HG03575 (cell line): Measurements from ENCODE around the gene CTTNBP2.
"Not testable (repeated sequence)": the region's sequence is repeated elsewhere in the genome, so short reads cannot be mapped to it uniquely, and the experiment has no call there.

Source experiments
- ATAC-seq: cut with Tn5 transposase; IDR thresholded peaks from one replicate; pipeline ENCODE4 v1.9.1; 2021; ENCODE audit not compliant: unreplicated experiment, insufficient number of reproducible peaks, low FRiP score; ENCODE audit errors: extremely low read depth

CTTNBP2 gene

DNA sequence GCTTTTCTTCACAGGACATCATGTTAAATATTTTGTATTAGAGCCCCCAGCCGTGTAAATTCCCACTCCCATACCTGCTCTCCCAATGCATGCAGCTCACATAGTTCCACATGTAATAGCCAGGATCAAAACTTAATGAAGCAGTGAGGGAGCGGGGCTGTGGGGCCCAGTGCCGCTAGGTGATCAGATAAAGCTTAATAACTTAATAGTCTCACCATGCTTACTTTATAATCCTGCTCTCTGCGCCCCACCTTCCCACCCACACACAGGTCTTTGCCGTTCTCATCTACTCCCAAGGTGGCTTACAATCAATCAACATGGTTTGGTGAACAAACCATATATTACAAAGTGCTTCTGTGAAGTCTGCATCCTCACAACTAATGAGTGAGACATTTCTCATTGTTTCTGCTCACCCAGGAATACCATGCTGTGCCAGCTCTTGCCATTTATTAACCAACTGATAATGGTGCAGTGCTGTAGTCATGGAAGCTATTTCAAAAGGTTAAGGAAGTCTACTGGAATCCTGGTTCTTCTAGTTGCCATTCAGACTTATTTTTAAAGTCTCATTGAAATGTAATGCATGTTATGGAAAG, 156.4 kb downstream of the CTTNBP2 start:
- ATAC-seq, result no peak

DNA sequence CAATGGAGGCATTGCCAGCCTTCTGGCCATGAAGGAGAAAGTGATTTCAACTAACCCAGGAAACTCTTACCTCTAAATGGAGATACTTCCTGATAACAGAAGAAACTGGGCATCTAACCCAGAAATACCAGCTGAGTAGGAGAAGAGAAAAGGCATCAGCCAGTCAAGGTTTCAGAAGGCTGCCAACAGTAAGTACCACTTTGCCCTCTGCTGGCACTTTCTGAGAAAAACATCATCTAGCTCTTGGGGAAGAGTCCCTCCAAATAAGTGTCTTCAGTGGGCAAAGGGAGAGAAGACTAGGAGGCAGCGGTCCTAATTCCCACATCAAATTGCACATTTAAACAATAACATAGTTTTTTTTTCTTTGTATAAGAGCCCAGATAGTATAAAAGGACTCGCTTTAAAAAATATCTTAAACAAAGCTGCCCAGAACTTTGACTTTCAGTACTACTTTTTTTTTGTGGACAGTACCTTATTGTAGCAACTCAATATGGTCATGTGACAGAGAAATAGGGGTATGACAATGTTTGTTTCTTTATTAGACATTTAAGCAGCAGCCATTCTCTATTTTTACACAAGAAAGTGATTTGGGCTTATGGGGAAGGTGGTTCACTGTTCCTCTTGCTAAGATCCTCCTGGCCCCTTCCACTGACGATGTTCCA, 157.3 kb downstream of the CTTNBP2 start:
- peak; percentile 64 for ATAC-seq

DNA sequence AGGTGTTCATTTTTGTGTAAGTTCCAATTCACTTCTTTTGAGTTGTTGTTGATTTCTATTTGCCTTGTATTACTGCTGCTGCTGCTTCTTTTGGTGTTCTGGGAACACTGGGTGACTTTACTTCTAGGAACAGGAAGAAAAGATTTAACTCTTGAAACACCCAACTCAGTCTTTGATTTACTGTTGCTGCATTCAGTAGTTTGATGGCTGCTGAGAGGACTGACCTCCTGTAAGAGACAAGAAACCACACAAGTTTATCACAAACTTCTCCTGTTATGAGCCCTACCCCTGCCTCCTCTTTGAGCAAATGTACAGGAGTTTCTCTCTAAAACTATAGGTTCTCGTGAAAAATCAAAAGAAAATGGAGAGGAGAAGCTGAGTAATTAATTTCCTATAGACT, 161.7 kb downstream of the CTTNBP2 start:
- no peak for ATAC-seq

DNA sequence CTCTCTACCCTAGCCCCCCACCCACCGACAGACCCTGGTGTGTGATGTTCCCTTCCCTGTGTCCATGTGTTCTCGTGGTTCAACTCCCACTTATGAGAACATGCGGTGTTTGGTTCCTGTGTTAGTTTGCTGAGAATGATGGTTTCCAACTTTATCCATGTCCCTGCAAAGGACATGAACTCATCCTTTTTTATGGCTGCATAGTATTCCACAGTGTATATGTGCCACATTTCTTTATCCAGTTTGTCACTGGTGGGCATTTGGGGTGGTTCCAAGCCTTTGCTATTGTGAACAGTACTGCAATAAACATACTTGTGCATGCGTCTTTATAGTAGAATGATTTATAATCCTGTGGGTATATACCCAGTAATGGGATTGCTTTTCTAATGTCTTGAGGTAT, 165.1 kb downstream of the CTTNBP2 start:
- ATAC-seq, result not testable (repeated sequence)

DNA sequence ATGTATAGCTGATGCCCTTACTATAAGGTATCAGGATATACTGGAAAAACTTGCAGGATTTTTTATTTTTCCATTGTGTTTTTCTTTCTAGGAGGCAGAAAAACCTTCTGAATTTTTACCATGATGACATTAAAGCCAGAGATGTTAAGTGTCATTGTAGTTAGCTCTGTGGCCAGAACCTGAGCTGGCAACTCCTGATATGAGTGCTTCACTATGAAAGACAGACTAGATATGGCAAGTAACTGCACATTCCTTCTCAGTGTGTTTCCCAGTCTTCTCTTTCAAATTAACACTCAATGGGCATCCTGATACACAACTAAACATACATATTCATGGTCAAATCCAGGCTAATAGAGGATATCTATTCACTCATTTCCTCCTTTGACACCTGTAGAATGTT, 166.2 kb downstream of the CTTNBP2 start:
- ATAC-seq, result no peak

DNA sequence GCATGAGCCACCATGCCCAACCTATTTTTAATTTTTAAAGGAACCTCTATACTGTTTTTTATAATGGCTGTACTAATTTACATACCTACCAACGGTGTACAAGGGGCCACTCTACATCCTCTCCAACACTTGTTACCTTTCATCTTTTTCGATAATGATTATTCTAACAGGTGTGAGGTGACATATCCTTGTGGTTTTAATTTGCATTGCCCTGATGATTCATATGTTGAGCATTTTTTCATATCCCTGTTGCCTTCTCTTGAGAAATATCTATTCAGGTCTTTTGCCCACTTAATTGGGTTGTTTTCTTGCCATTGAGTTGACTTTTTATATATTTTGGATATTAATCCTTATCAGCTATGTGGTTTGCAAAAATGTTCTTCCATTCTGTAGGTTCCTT, 167.0 kb downstream of the CTTNBP2 start:
- no peak for ATAC-seq

DNA sequence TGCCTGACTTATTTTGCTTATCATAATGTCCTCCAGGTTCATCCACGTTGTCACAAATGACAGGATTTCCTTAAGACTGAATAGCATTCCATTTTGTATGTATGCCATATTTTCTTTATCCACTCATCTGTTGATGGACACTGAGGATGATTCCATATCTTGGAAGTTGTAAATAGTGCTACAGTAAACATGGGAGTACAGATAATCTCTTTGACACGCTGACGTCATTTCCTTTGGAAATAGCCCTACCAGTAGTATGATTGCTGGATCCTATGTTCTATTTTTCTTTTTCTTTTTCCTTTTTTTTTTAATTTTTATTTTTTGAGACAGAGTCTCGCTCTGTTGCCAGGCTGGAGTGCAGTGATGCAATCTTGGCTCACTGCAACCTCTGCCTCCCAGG, 167.6 kb downstream of the CTTNBP2 start:
- no peak for ATAC-seq

DNA sequence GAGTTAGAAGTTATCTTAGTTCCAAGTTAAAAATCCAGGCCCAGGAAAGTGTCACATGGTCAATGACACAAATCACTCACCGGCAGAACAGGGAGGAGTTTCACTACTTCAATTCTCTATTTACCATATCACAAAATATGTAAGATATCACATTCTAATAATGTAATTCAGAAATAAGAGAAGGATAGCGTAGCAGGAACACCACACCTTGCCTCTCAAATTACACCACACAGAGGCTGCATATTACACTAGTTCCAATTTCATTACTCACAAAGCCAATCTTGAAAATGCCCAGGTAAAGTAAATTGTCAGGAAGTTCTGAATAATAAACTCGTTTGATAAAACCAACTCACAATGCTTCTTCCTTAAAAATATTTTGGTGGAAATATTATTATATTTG, 169.2 kb downstream of the CTTNBP2 start:
- no peak for ATAC-seq

DNA sequence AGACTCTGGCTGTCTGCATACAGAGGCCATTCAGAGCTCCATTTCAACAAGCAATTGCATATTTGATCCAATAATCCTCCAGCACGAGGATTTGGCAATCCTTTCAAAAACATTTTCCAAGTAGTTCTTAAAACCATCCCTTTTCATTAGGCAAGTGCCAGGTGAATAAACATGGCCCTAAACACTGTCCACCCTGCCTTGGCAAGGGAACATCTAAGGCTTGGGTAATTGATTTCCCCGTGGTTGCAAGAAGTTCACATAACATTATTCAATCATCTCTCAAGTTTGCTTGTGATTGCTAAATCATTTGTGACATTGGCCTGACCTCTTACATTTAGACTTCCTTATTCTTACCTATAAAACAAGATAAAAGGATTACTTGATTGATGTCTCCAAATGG, 175.2 kb downstream of the CTTNBP2 start:
- no peak for ATAC-seq

DNA sequence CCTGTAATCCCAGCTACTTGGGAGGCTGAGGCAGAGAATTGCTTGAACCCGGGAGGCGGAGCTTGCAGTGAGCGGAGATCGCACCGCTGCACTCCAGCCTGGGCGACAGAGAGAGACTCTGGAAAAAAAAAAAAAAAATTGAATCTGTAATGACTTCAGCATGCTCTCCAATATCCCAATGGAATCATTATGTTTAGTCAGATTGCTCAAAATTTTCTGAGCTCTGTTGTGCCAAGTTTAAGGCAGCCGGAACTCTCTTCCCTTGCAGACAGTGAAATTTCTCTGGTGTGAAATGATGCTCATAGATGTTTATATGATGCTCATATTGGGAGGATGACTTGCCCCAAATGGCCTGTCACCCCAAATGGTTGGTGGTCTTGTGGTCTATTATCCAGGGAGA, 180.9 kb downstream of the CTTNBP2 start:
- no peak for ATAC-seq

DNA sequence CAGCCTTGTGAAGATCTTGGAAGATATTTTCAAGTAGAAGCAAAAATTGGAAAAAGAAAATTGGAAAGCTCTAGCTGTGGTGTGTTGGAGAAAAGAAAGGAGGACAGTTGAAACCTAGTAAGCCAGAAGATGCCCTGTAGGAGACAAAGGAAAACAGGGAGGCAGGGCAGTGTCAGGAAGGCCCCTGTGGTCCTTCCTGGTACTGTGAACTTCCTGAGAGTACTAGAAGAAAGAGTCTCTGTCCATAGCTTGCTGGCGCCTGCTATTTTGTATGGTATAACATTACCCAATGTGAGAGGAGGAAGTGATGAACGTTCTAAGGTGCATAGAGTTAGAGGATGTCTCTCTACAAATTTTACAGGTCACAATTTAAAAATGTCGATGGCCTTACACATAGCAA, 183.1 kb downstream of the CTTNBP2 start:
- ATAC-seq, result no peak

DNA sequence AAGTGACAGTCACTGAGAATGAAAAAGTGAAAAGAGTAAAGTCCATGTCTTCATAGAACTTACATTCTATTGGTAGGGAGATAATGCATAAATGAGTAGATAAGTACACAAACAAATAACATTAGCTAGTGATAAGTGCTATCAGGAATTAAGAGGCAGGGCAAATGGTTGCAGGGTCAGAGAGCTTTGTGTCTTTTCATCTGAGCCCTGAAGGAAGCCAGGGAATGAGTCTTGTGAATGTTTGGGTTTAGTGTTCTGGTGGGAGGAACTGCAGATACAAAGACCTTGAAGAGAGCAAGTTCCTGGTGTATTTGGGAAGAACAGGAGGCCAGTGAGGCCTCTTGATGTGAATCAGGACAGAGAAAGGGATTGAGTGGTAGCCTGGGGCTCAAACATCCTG, 183.8 kb downstream of the CTTNBP2 start:
- ATAC-seq, result no peak

DNA sequence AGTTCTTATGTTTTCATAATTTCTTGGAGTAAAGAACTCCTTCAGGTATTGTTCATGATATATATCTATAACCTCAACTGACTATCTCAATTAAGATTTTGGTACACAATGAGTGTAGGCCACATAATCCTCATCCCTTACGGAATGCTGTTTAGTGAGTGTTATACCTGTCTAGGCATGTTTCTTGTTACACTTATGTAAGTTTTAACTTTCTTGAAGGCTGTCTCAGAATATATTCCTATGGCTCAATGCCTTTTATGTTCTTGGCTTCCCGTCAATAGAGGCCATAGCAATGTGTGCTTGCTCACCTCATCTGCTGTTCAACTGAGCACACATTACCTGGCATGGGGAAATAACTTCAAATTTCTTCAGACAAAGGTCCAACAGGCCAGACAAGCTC, 185.1 kb downstream of the CTTNBP2 start:
- no peak for ATAC-seq

DNA sequence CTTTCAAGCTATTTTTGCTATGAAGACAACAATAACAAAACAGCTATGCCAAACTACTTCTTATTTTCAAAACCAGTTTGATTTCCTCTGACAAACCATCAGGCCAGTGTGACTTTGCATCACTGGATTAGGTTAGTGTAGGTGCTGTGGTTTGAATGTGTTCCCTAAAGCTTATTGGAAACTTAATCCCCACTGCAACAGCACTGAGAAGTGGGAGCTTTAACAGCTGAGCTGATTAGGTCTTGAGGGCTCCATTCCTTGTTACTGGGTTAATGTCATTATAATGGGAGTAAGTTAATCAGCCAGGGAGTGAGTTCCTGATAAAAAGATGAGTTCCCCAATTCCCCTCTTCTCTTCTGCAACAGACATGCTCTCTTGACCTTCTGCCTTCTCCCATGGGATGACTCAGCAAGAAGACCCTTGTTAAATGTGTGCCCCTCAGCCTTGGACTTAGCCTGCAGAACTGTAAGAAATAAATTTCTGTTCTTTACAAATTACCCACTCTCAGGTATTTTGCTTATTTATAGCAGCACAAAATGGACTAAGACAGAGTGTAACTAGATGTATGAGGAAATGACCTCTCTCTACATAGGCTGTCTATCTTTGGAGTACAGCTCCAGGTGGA, 186.8 kb downstream of the CTTNBP2 start:
- no peak for ATAC-seq

DNA sequence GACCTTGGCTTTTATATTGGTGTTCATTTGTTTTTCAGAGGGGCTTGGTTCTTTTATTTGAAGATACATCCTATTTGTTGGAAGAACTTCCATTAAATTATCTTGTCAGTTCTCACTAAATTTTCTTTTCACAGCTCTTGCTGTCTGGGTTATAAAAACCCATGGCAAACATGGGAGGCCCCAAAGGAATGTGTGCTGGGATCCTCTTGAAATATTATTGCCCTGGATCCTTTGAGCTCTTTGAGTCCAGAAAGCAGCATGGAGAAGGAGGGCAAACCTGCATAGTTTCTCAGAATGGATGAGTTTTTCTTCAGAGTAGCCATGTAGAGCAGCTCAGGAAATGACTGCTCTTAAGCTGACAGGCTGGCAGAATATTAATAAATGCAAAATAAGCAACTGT, 187.4 kb downstream of the CTTNBP2 start:
- no peak for ATAC-seq

DNA sequence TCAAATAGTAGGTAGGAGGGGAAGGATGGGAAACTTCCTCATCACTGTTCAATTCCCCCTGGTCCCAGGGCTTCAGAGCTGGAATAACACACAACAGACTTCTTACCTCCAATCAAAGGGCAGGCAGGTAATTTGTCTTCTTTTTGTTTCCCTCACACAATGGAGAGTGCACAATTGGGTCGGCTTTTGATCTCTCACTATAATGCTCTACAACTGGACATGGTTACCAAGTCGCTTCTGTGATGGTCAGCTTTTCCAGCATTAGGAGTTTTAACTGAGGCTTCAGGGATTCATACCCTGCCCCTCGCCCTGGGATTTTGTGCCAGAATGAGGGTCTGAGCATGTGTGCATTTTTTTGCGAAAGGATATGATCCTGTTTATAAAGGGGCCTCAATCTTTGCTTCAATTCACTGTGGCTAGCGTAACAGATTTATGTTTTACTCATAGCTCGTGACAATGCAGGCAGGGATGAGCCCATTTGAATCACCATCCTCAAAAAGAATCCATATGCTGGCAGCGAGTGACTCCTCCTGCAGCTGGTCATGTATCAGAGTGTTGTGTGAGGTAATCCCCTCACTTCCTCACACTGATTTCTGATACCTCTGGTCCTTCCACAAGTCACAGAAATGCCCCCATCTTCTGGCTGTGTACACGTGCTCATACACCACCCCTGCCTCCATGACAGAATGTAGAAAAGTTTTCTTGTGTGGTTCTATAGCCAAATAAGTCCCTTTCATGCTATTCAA, 189.6 kb downstream of the CTTNBP2 start:
- ATAC-seq, result no peak

DNA sequence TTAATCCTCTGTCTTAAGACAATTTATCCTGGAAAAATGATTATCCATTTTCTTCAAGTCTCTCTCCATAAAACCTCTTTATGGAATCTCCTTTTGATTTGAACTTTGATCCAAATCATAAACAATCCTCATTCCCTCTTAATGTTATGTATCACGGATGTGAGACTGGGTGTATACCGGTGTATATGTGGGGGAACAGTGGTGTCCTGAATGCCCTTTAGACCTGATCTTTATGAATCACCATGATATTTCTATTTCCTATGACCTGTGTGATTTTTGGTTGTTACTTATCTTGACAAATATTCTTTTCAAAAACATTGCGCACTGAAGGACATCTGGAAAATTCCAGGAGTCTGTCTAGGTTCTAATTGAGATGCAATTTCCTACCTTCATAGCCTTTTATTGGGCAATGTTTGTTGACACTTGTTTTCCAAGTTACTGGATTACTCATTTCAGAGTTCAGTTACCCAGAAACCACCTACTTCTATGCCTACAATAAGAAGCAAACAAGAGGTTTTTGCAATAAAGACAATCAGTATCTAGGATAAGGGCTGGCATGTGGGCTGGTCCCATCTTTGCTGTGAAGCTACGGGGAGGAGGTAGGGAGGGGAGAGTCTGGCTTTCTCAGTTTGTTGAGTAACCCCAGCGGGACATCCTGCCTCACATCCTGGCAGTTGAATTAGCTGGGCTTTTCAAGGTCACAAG, 190.4 kb downstream of the CTTNBP2 start:
- ATAC-seq, result no peak

DNA sequence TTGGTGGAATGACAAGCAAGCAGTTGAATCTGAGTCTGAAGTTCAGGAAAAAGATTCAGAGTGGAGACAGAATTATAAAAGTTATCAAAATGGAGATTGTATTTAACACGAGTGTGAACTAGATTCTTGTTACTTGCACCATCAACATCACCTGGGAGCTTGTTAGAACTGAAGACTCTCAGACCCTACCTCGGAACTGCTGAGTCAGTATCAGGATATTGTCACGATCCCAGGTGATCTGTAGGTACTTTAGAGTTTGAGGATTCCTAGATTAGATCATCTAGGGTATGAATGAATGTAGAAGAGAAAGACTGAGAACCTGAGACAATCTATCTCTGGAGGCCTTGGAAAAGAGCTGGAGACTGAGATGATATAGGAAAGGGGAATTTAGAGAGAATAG, 194.1 kb downstream of the CTTNBP2 start:
- ATAC-seq, result no peak
